Measurements from ENCODE around the gene TTC36.

DNA sequence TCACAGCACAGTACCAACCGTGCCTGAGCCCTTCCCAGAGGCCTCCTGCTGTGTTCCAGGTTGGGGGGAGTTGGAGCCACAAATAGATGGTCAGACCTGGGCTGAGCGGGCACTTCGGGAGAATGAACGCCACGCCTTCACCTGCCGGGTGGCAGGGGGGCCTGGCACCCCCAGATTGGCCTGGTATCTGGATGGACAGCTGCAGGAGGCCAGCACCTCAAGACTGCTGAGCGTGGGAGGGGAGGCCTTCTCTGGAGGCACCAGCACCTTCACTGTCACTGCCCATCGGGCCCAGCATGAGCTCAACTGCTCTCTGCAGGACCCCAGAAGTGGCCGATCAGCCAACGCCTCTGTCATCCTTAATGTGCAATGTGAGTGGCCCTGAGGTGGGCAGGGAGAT is 4.8 kb downstream of the TTC36 start:
- no peak for TF ChIP-seq SIN3A (IDR thresholded peaks at IDR 0.05; ENCODE audit: borderline replicate concordance, insufficient read depth, low read depth, low read length)
- TF ChIP-seq, protein P1, sequence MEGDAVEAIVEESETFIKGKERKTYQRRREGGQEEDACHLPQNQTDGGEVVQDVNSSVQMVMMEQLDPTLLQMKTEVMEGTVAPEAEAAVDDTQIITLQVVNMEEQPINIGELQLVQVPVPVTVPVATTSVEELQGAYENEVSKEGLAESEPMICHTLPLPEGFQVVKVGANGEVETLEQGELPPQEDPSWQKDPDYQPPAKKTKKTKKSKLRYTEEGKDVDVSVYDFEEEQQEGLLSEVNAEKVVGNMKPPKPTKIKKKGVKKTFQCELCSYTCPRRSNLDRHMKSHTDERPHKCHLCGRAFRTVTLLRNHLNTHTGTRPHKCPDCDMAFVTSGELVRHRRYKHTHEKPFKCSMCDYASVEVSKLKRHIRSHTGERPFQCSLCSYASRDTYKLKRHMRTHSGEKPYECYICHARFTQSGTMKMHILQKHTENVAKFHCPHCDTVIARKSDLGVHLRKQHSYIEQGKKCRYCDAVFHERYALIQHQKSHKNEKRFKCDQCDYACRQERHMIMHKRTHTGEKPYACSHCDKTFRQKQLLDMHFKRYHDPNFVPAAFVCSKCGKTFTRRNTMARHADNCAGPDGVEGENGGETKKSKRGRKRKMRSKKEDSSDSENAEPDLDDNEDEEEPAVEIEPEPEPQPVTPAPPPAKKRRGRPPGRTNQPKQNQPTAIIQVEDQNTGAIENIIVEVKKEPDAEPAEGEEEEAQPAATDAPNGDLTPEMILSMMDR (IDR thresholded peaks at IDR 0.05): no peak
- no peak for TF ChIP-seq REST (IDR thresholded peaks at IDR 0.05; ENCODE audit: insufficient read depth in 1 of 2, low read depth in 2 of 2, low read length in 1 of 2)
- TF ChIP-seq TCF7L2 (IDR thresholded peaks at IDR 0.05; ENCODE audit: low read depth, low read length): no peak

Data from Panc1 (cell line).